ENCODE data around the gene NDUFS5.
"Not testable (repeated sequence)": the region's sequence is repeated elsewhere in the genome, so short reads cannot be mapped to it uniquely, and the experiment has no call there.

NDUFS5 gene

DNA sequence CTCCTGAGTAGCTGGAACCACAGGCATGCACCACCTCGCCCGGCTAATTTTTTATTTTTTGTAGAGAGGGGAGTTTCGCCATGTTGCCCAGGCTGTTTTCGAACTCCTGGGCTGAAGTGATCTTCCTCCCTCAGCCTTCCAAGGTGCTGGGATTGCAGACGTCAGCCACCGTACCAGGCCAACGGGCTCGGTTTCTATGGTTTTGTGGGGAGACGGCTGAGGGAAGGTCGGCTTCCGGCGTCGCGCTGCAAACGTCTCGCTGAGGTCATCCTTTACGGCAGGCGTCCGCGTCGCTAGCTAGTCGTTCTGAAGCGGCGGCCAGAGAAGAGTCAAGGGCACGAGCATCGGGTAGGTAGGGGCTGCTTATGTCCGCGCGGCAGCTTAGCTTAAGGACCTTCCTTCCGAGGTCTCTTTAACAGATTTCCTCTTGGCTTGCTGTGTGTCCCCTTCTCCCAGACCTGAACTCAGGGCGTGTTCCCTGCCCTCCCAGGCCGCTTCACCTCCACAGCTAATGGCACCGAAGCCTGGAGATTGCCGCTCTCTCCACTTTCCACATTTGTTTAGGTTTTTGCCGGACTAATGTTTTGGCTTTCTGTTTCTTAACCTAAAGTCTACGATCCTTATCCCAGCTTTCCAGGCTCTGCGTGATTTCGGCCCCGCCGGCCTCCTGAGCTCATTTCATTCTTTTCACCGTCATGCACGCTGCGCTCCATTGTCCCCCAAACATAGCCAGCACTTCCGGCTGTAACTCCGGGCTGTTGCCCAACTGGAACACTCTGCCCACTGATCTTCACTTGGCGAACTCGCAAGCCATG is at the start of gene NDUFS5:
NDUFS5 (plus strand) TSS at position 300 of the 815 bp plus-strand sequence. CDS start 2,375 bp downstream, outside the sequence.
- peak; percentile 90 for DNase-seq

DNA sequence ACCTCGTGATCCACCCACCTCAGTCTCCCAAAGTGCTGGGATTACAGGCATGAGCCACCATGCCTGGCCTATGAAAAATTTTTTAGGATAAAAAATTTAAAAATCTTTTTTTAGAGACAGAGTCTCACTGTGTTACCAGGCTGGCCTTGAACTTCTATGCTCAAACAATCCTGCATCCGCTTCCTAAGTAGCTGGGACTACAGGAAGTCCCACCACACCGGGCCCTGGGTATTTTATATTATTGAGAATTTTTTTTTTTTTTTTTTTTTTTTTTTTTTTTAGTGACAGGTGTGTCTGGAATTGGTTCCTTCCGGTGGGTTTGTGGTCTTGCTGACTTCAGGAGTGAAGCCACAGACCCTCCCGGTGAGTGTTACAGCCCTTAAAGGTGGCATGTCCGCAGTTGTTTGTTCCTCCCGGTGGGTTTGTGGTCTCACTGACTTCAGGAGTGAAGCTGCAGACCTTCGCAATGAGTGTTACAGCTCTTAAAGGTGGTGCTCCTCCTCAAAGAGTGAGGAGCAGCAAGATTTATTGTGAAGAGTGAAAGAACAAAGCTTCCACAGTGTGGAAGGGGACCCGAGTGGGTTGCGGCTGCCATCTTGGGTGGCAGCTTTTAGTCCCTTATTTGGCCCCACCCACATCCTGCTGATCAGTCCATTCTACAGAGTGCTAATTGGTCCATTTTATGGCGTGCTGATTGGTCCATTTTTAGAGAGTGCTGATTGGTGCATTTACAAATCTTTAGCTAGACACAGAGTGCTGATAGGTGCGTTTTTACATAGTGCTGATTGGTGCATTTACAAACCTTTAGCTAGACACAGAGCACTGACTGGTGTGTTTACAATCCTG is 48.5 kb upstream of the NDUFS5 start:
- DNase-seq: peak; percentile 60

DNA sequence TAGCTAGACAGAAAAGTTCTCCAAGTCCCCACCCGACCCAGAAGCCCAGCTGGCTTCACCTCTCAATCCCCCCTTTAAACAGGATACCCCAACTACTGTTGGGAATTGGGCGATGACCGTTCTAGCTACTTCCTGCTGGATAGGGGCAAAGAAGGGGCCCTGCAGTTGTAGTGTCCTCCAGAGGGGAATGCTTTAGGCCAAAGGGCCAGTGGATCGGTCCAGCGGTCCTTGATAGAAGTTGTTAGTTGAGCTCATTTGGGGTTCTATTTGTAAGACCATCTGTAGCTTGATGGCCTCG is 48.0 kb upstream of the NDUFS5 start:
- DNase-seq: peak; percentile 65

DNA sequence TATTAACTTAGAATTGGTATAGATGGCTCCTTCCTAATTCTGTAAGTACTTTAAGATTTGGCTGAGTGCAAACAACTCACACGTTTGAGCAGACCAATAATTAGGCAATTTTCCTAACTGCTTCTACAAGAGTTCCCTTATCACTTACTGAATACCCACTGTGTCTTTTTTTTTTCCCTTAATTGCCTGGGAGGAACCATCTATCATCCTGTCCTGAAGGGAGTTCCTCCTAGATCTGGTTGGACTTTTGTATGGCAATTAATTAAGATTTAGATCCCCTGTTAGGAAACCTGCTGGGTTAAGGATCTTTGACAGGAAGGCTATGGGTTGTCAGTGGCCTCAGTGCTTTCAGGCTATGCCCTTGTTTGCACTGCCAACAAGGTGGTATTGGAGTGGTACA is 46.8 kb upstream of the NDUFS5 start:
- DNase-seq: not testable (repeated sequence)

DNA sequence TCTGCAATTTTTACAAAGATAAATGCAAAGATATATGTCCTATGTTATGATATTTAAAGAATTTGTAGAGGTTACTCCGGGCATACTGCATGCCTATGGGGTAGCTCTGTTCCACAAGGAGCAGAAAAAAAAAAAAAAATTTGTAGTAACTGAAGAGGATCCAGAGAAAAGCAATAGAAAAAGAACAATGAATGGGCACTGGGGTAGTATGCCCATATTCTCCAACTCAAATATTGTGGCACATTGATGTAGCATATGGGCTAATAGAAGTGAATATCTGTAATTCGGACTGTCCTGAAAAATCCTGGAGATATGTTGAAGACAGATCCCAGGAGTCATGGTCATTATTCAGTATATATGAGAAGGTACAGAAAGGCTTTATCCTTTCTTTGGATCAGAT is 36.2 kb upstream of the NDUFS5 start:
- DNase-seq: no peak

DNA sequence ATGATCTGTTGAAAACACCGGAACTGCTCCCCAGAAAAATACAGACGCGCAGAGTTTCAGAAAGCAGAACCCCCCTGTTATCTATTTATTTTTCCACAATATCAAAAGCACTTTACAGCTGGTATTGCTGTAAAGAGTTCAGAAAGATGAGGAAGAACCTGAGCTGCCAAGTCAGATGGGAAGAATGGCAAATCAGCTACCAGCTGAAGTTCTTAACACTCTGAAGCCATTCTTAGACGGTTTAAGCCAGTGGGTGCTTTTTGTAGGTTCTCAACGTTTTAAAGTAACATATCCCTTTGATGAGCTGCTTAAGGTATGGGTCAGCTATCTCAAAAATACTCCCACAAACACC is 35.8 kb upstream of the NDUFS5 start:
- DNase-seq: no peak

DNA sequence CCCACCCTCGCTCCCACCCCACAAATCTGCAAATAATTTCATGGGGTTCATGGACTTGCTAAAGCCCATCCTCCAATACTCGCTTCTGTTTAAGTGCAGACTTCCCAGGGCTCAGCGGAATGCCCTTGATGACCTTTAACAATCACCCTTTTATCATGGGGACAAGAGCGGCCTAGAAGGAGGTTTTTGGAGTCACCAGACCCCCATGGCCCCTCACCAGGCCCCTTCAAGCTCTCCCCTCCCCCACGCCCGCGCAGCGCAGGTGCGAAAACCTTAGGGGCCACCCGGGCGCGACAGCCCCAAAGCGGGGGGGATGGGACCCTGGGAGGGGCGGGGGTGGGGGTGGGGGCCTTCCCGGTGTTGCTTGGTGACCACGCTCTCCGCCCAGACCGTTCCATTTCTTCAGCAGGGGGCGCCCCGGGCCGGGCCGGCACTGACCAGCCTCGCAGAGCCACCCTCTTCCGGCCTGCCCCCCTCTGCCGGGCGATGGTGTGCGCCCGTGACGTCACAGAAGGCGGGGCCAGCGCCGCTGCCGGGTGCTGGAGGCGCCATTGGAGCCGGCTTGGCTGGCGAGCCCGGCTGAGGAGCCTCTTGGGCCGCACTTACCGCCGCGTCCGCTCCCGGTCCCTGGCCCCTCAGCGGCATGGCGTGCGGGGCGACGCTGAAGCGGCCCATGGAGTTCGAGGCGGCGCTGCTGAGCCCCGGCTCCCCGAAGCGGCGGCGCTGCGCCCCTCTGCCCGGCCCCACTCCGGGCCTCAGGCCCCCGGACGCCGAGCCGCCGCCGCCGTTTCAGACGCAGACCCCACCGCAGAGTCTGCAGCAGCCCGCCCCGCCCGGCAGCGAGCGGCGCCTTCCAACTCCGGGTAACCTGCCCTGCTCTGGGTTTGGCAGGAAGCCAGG is 35.2 kb upstream of the NDUFS5 start, which contains the start of gene AKIRIN1:
AKIRIN1 (plus strand) TSS at position 539 of the 900 bp plus-strand sequence; CDS start at position 644, 105 bp downstream.
- peak; percentile 99 for DNase-seq

DNA sequence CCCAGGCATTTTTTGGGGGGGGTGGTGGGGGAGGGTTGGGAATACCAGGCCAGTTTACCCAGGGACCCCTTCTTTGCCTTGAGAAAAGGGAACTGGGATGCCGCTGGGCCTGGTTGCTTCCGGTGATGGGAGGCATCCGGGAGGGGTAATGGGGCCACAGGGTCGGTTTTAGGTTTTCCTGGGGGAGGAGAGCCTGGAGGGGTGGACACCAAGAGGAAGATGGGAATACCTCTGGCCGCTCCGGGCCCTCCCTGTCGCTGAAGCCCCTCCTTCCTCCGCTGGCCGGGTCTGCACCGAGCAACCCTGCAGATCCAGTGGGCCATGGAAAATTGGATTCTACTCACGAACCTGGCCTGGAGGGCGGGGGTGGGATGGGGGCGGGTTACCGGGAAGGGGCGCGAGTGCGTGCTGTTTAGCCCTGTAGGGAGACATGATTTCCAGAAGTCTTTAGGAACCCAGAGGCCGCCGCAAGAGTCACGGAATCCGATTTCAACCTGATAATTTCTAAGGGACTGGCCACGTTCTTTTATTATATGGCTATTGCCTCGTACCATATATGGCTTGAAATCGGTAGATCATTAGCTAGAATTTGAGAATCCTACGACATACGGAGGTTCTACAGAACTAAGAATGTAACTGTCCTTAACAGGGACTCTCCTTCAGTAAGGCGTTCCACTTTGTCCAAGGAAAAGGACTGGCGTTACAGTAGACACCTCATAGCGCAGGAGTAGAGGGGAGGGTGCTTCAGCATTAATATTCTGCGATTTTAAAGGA is 34.3 kb upstream of the NDUFS5 start:
- DNase-seq: peak; percentile 56

DNA sequence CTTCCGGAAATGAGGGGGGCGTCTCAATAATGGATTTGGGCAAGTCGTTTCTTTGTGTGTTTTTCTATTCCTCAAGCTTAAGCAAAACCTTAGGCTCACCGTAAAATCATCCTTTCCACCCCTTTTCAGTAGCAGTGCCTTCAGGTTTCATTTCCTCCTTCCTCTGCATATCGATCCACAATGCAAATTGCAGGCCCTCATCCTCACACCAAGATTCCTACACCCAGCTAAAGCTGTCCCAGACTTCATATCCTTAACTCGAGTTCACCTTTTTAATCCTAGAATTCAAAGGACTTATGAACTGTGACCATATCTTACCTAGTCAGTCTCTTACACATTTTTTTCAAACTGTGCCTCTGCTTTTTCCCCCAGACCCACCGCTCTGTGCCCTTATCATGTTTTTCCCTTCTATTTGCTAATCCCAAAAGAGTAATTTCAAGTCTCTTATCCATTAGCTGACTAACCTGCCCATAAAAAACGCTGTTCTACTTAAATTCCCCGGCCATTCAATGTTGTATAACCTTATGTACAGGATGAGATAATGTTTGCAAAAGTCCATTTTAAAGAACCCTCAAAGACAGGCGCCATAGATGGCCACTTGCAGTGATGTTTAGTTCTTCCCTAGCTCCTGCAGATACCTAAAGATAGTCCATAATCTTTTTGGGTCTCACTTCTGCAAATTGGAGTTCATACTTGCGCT is 33.6 kb upstream of the NDUFS5 start:
- DNase-seq: no peak

DNA sequence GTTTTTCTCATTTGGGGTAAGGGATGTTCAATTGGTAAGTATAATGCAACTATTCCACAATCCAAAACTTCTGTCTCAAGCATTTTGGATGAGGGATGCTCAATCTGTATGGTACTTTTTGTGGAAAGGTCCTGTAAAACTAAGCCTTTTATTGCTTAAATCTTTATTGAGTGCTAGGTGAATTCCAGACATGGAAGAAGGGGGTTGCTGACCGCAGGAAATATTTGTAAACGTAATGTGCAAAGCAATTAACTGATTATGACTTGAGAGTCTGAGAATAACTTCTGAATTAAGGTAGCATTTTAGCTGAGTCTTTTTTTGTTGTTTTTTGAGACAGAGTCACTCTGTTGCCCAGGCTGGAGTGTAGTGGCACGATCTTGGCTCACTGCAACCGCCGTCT is 32.0 kb upstream of the NDUFS5 start:
- no peak for DNase-seq

DNA sequence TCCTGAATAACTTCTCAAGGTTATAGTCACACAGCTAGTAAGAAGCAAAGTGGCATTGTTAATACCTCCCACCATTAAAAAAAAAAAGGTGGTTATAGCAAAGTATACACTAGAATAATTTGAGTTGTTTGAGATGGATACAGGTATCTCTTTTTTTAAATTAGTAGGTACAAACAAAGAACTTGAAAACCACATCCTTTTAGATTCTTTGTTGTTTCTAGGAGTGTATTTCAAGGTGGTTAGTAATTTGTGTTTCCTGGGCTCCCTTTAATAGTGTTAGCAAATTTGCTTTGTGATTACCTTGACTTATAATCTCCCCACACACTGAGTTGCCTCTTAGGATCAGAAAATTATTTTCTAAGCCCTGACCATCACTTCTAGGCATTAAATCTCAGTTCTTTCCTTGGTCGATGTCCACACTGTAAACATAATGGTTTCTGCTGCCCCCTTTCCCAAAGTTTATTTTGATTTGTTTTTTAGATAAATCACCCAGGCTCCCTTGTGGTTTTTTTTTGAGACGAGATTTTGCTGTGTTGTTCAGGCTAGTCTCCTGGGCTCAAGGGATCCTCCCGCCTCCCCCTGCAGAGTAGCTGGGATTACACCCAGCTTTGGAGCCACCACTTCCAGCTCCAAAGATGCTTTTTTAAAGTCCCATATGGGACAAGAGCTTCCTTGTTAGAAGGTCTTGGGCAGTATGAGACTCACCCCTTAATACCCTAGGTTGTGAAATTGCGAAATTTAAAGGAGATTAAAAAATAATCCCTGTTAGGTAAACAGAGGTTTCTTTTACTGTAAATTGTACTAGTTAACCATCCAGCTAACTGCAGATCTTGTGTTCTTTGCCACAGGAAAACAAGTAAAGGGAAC is 28.9 kb upstream of the NDUFS5 start:
- no peak for DNase-seq

DNA sequence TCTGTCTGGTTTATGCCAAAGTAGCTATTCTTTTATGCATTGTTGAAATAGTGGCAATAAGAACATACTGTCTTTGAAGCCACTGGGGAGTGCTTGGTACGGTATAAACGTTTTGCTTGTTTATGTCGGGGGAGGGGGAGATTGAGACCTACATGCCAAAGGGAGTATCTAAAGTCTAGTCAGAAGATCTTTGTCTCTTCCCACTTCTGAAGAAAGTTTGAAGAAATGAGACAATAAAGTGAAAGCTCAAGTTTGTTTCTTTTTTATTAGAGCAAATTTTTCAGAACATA is 28.3 kb upstream of the NDUFS5 start:
- no peak for DNase-seq

DNA sequence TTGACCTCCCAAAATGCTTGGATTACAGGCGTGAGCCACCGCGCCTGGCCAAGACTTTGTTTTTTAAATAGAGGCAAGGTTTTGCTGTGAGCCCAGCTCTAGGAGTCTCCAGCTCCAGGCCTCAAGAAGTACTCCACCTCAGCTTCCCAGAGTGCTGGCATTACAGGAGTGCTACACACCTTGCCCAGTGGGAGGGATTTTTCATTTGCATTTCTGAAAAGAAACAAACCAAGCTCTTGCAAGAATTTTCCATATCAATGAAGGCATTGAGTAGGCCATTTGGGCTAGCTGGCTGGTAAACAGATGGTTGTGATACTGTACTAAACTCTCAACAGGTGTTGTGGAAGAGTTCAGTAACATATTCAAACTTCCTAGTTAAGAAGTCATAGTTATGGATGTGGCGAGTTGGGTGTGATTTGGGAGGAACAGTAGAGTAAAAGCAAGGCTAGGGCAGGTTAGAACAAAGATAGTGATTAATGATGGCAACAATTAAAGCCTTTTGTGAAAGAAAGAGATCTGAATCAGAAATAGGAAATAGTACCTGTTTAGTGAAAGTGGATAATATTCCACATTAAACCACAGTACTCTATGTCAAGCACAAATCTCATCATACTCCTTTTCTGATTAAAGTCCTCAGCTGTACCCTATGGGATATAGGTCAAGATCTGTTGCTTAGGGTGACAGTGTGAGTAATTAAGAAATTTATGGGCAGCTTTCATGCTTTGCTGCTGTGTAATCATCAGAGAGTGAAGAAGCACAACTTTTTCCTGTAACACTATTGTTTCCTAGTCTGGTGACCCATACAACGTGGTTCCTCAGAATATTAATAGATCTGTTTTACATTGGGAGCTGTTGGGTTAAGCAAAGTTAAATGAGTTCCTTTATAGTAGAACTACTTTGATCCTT is 24.4 kb upstream of the NDUFS5 start:
- DNase-seq: no peak

DNA sequence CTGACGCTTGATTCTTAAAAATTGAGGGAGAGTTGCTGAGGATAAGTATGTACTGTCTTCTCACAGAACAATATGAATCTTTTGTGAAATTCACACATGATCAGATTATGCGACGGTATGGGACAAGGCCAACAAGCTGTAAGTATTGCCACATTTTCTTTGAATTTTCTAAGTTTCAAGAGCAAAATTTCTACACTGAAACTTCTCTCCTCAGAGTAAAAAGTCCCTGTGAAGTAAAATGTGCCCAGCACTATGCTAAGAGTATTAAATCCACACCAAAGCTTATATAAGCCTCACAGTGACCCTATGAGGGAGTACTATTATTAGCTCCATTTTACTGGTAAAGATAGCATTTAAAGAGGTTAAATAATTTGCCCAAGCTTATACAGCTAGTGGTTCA is 22.9 kb upstream of the NDUFS5 start:
- no peak for DNase-seq

DNA sequence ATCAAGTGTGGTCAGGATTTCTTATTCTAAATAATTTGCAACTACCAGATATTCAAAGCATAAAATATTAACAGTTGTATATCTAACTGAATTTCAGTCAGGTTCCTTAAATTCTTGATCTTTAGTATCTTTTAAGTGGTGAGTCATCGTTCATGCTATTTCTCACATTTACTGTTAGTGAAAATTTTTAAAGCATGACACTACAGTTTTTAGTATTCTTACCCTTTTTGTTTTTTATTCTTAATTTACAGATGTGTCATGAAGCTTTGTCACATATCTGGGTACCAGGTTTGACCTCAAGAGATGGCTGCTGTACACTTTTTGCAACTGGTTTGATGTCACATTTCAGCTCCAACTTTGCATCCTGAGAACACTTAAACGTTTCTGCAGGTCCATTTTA is 22.4 kb upstream of the NDUFS5 start:
- DNase-seq: no peak

DNA sequence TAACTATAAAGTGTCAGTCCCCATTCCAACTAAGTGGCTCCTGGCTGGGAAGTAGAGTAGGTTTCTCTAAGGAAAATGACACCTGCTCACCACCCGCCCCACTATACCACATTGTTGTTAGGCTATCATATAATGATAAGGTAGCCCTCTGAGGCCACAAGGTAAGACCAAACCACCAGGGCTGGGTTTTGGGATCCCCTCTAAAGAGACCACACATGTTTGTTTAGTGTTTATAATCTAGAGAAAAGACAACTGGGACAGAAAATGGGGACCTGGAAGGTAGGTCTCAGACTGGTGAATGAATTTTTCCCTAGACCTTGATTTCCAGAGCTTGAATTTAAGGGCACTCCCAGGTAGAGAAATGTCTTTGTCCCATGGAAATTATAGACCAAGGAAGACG is 19.9 kb upstream of the NDUFS5 start:
- no peak for DNase-seq

DNA sequence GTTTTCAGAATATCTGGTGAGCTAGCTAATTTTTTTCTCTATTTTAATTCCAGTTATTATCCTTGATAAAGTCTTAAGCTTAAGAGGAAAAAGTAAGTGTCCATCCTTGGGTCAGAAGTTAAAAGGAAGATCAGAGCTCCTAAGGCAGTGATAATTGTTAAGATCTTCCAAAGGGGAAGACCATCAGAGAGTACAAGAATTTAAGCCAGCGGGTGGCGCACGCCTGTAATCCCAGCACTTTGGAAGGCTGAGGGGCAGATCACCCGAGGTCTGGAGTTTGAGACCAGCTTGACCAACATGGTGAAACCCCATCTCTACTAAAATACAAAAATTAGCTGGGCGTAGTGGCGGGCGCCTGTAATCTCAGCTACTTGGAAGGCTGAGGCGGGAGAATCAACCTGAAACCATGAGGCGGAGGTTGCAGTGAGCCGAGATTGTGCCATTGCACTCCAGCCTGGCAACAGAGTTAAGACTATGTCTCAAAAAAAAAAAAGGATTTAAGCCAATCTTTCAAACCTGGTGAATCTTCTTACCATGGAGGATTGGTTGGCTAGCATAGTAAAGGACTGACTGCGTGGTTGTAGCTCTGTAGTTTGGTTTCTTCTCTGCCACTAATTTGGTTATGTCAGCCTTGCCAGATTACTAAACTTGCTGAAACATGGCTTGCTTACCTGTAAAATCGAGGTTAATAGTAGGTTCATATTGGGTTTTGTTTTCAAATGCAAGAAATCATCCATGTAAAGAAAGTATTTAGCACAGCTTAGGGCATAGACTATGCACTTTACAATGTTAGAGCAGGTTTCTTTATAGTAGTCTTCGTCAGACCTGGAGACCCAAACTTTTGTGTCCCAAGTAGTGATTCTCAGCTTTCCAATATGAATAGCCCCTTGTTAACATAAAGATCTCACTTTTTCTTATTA is 19.2 kb upstream of the NDUFS5 start:
- DNase-seq: no peak

DNA sequence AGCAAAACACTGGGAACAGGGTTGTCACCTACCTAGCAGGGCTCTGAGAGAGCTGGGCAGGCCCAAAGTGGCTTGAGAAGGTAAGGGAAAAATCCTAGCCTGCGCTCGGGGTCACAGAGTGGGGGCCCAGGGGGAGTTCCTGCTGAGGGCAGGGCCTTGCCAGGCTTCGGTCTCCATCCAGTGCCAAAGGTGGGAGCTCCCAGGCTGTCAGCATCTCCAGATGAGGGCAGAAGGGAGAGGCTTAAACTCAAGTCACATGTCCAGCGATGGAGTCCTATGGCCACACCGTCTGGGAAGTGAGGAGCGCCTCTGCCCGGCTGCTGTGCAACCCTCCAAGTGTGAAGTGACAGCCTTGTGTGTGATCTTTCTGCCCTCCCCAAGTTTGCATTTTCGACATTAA is 11.2 kb upstream of the NDUFS5 start:
- DNase-seq: not testable (repeated sequence)
